Neuronal stem cell (in vitro differentiated cells): ENCODE data around the gene NKPD1.

ENCODE experiments used
- DNase-seq: peaks from one replicate; pipeline ENCODE4 v3.0.0-alpha.2; 2013; ENCODE audit warnings: low spot score
- H2AFZ ChIP-seq: one replicate; pipeline ENCODE4 v1.6.1; 2013; ENCODE audit warnings: mild to moderate bottlenecking, low read length, inconsistent platforms
- H2AK5ac ChIP-seq: 2 replicates; pipeline ENCODE4 v1.6.1; 2013; ENCODE audit warnings: low read depth, mild to moderate bottlenecking, inconsistent platforms, low read length, moderate library complexity, mixed read lengths
- H2BK120ac ChIP-seq: 2 replicates; pipeline ENCODE4 v1.6.1; 2013; ENCODE audit warnings: low read depth, mild to moderate bottlenecking, inconsistent platforms, low read length, moderate library complexity, mixed read lengths
- H2BK12ac ChIP-seq: one replicate; pipeline ENCODE4 v1.6.1; 2013; ENCODE audit warnings: low read length, inconsistent platforms
- H2BK15ac ChIP-seq: 2 replicates; pipeline ENCODE4 v1.6.1; 2013; ENCODE audit warnings: mild to moderate bottlenecking, low read length, inconsistent platforms, mixed read lengths
- H2BK5ac ChIP-seq: one replicate; pipeline ENCODE4 v1.6.1; 2013; ENCODE audit warnings: inconsistent platforms, mild to moderate bottlenecking, low read length, moderate library complexity
- H3K14ac ChIP-seq: one replicate; pipeline ENCODE4 v1.6.1; 2013; ENCODE audit warnings: low read length, inconsistent platforms
- H3K18ac ChIP-seq: 2 replicates; pipeline ENCODE4 v1.6.1; 2013; ENCODE audit warnings: low read length, inconsistent platforms
- H3K23ac ChIP-seq: 2 replicates; pipeline ENCODE4 v1.6.1; 2013; ENCODE audit warnings: low read depth, mild to moderate bottlenecking, mixed read lengths, low read length, inconsistent platforms; ENCODE audit not compliant: poor library complexity
- H3K27ac ChIP-seq: replicated peaks from 3 replicates; pipeline ENCODE4 v1.5.1; 2013; ENCODE audit warnings: low read length, inconsistent platforms
- H3K27me3 ChIP-seq, 3 experiments: 2 replicates each; pipeline ENCODE4 v1.6.1; 2013; ENCODE audit warnings: low read length in 3 of 3, mild to moderate bottlenecking in 2 of 3, inconsistent platforms in 1 of 3, low read depth in 1 of 3, mixed read lengths in 1 of 3, moderate library complexity in 1 of 3; ENCODE audit not compliant: control insufficient read depth in 3 of 3, insufficient read depth in 3 of 3
- H3K36me3 ChIP-seq, 2 donors: replicated peaks in 1 of 2; 2 replicates each; pipeline ENCODE4 v1.6.1; 2013; ENCODE audit warnings: low read length in 2 of 2; ENCODE audit not compliant: control insufficient read depth in 2 of 2, insufficient read depth in 2 of 2
- H3K4ac ChIP-seq: 2 replicates; pipeline ENCODE4 v1.6.1; 2013; ENCODE audit warnings: inconsistent platforms, mild to moderate bottlenecking, low read length, moderate library complexity
- H3K4me1 ChIP-seq, 2 donors: 1 replicate in 1 of 2; 2 replicates in 1 of 2; pipeline ENCODE4 v1.6.1; 2013; ENCODE audit warnings: low read length in 2 of 2, low read depth in 1 of 2; ENCODE audit not compliant: control insufficient read depth in 2 of 2, insufficient read depth in 1 of 2
- H3K4me2 ChIP-seq: one replicate; pipeline ENCODE4 v1.6.1; 2013; ENCODE audit warnings: mild to moderate bottlenecking, low read length, inconsistent platforms; ENCODE audit not compliant: insufficient read depth, poor library complexity, severe bottlenecking
- H3K4me3 ChIP-seq, 2 donors: 2 replicates each; pipeline ENCODE4 v1.5.1; 2013; ENCODE audit warnings: low read length in 2 of 2, mild to moderate bottlenecking in 2 of 2, inconsistent platforms in 1 of 2, moderate library complexity in 1 of 2
- H3K79me1 ChIP-seq: one replicate; pipeline ENCODE4 v1.6.1; 2013; ENCODE audit warnings: low read depth, mild to moderate bottlenecking, inconsistent platforms, low read length, moderate library complexity
- H3K9ac ChIP-seq: one replicate; pipeline ENCODE4 v1.6.1; 2013; ENCODE audit warnings: mild to moderate bottlenecking, low read depth, low read length, inconsistent platforms; ENCODE audit not compliant: poor library complexity
- H3K9me3 ChIP-seq, 2 donors: replicated peaks in 1 of 2; 2 replicates each; pipeline versions ENCODE3 to v1.6.1; 2013; ENCODE audit warnings: low read length in 2 of 2, mild to moderate bottlenecking in 2 of 2, inconsistent platforms in 1 of 2, low read depth in 1 of 2, mixed read lengths in 1 of 2, moderate library complexity in 1 of 2; ENCODE audit not compliant: control insufficient read depth in 2 of 2, insufficient read depth in 1 of 2
- H4K8ac ChIP-seq: one replicate; pipeline ENCODE4 v1.6.1; 2013; ENCODE audit warnings: low read depth, mild to moderate bottlenecking, inconsistent platforms, low read length, moderate library complexity
- H4K91ac ChIP-seq: one replicate; pipeline ENCODE4 v1.6.1; 2013; ENCODE audit warnings: low read length, low read depth, mild to moderate bottlenecking, inconsistent platforms; ENCODE audit not compliant: poor library complexity
- WGBS, 2 donors: extraction: QIAGEN DNeasy Blood & Tissue Kit; methylation state at CpG; one replicate each; pipeline ENCODE4 v1.1.7; 2013; ENCODE audit warnings: missing lambda C conversion rate in 2 of 2, mixed read lengths in 1 of 2; ENCODE audit not compliant: insufficient read length in 2 of 2, insufficient replicate concordance in 1 of 2; ENCODE audit errors: extremely low coverage in 2 of 2; 5-methylcytosine and 5-hydroxymethylcytosine counted together

Gene NKPD1

GRCh38 chr19:45202637-45203036 is 41.9 kb upstream of the NKPD1 start:
- Histone ChIP-seq H3K4me1 (no peaks in the 10 kb centered on the region), H3K4me3 (no peak overlapping the region), H2BK15ac (no peak overlapping the region), H2BK120ac (no peak overlapping the region), H2BK12ac (no peak overlapping the region), H3K79me1 (peaks cover 2% of the 10 kb centered on the region), H3K9ac (no peak overlapping the region), H3K27me3 (no peaks in the 10 kb centered on the region), H3K36me3 (no peaks in the 10 kb centered on the region), H4K91ac (no peak overlapping the region), H2AFZ (no peak overlapping the region), H2AK5ac (no peak overlapping the region), H3K9me3 (peaks cover 0 to 2% of the 10 kb centered on the region in 2 donors), H4K8ac (no peak overlapping the region), H3K27ac (no peak overlapping the region), H3K18ac (peak overlapping the region; percentile 64), H3K14ac (no peak overlapping the region), H3K4me2 (no peak overlapping the region), H3K23ac (no peak overlapping the region), H2BK5ac (no peak overlapping the region), H3K4ac (no peak overlapping the region)
- no CpG with 5 or more reads among the region's 6 CpGs for WGBS, 2 donors
- DNase-seq: no peak

- Histone ChIP-seq H2BK120ac (no peak overlapping the region), H3K27ac (no peak overlapping the region), H2AFZ (no peak overlapping the region), H2BK12ac (no peak overlapping the region), H3K27me3 (no peaks in the 10 kb centered on the region), H3K4me1 (no peaks in the 10 kb centered on the region), H3K36me3 (no peaks in the 10 kb centered on the region), H2BK5ac (no peak overlapping the region), H2BK15ac (no peak overlapping the region), H2AK5ac (no peak overlapping the region), H3K18ac (no peak overlapping the region), H3K4ac (no peak overlapping the region), H3K9me3 (peaks cover 0 to 2% of the 10 kb centered on the region in 2 donors), H4K91ac (no peak overlapping the region), H4K8ac (no peak overlapping the region), H3K79me1 (peaks cover 2% of the 10 kb centered on the region), H3K14ac (no peak overlapping the region), H3K9ac (no peak overlapping the region), H3K4me2 (no peak overlapping the region), H3K23ac (no peak overlapping the region), H3K4me3 (no peak overlapping the region)
- DNase-seq: no peak
- WGBS, 2 donors: no CpG with 5 or more reads among the region's 4 CpGs
Observed at GRCh38 chr19:45200568-45200967, 39.8 kb upstream of the NKPD1 start.

- Histone ChIP-seq H2BK5ac (no peak overlapping the region), H2BK12ac (no peak overlapping the region), H3K23ac (no peak overlapping the region), H3K27me3 (no peaks in the 10 kb centered on the region), H4K8ac (no peak overlapping the region), H3K79me1 (peaks cover 2% of the 10 kb centered on the region), H3K9me3 (no peaks in the 10 kb centered on the region), H3K4me1 (no peaks in the 10 kb centered on the region), H3K14ac (no peak overlapping the region), H2AFZ (no peak overlapping the region), H3K4me2 (no peak overlapping the region), H3K18ac (no peak overlapping the region), H3K4ac (no peak overlapping the region), H2BK120ac (no peak overlapping the region), H3K9ac (no peak overlapping the region), H2AK5ac (no peak overlapping the region), H3K36me3 (no peaks in the 10 kb centered on the region), H3K4me3 (no peak overlapping the region), H3K27ac (no peak overlapping the region), H2BK15ac (no peak overlapping the region), H4K91ac (no peak overlapping the region)
- no peak for DNase-seq
- no CpG with 5 or more reads among the region's 6 CpGs for WGBS, 2 donors
Observed at GRCh38 chr19:45195764-45196163, 35.0 kb upstream of the NKPD1 start.

- H3K4me3 ChIP-seq: no peak overlapping the region
- no peak overlapping the region for H4K8ac ChIP-seq
- H3K9ac ChIP-seq: no peak overlapping the region
- H2AFZ ChIP-seq: peak overlapping the region; percentile 60
- H3K36me3 ChIP-seq: no peaks in the 10 kb centered on the region
- H3K23ac ChIP-seq: no peak overlapping the region
- H3K14ac ChIP-seq: no peak overlapping the region
- no CpG with 5 or more reads among the region's 4 CpGs for WGBS, 2 donors
- no peak overlapping the region for H2BK12ac ChIP-seq
- DNase-seq: no peak
- H3K4me1 ChIP-seq: peaks cover 0 to 3% of the 10 kb centered on the region in 2 donors
- H3K27ac ChIP-seq: no peak overlapping the region
- H2BK5ac ChIP-seq: no peak overlapping the region
- H3K4ac ChIP-seq: no peak overlapping the region
- H3K18ac ChIP-seq: no peak overlapping the region
- H4K91ac ChIP-seq: no peak overlapping the region
- H3K27me3 ChIP-seq: no peaks in the 10 kb centered on the region
- no peak overlapping the region for H3K4me2 ChIP-seq
- H2BK120ac ChIP-seq: no peak overlapping the region
- H3K79me1 ChIP-seq: no peaks in the 10 kb centered on the region
- H2AK5ac ChIP-seq: no peak overlapping the region
- H3K9me3 ChIP-seq: no peaks in the 10 kb centered on the region
- H2BK15ac ChIP-seq: no peak overlapping the region
Observed at GRCh38 chr19:45191375-45191774, 30.6 kb upstream of the NKPD1 start.
